ENCODE data around the gene OR6F1. TPM values are rescaled to one million over a fixed set of nuclear protein-coding genes. Genes with fewer than 3 reads are reported as not detected.

OR6F1 gene
- total and polyA plus RNA-seq, 10 of the 15 experiments (the other 5 are each of a cell fraction or from before 2014, with no cell fraction given), result not detected

GRCh38 chr1:247681288-247681897 is 35.1 kb downstream of the OR6F1 start:
- H4K20me1 ChIP-seq (ENCODE audit: control insufficient read depth, insufficient read depth), result no peaks in the 10 kb centered on the region
- ATAC-seq, result peak; percentile 94
- ChIA-PET CTCF (no interaction called here), SMC1A (ENCODE audit: uncharacterized antibody, unreplicated experiment) (no interaction called here), RAD21 (ENCODE audit: unreplicated experiment) (no interaction called here), POLR2A (no interaction called here)
- in situ Hi-C loops (cut with MboI) (no loop called here), intact Hi-C loops (cut with micrococcal nuclease; ENCODE audit: unreplicated experiment) (no loop called here)
- TF ChIP-seq, protein P1, sequence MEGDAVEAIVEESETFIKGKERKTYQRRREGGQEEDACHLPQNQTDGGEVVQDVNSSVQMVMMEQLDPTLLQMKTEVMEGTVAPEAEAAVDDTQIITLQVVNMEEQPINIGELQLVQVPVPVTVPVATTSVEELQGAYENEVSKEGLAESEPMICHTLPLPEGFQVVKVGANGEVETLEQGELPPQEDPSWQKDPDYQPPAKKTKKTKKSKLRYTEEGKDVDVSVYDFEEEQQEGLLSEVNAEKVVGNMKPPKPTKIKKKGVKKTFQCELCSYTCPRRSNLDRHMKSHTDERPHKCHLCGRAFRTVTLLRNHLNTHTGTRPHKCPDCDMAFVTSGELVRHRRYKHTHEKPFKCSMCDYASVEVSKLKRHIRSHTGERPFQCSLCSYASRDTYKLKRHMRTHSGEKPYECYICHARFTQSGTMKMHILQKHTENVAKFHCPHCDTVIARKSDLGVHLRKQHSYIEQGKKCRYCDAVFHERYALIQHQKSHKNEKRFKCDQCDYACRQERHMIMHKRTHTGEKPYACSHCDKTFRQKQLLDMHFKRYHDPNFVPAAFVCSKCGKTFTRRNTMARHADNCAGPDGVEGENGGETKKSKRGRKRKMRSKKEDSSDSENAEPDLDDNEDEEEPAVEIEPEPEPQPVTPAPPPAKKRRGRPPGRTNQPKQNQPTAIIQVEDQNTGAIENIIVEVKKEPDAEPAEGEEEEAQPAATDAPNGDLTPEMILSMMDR (IDR thresholded peaks at IDR 0.05 in 2 of 3, conservative IDR thresholded peaks at IDR 0.05 in 1 of 3; ENCODE audit: control insufficient read depth in 2 of 3, extremely low read depth in 1 of 3, insufficient read depth in 1 of 3, low read depth in 3 of 3, low read length in 3 of 3), result peak; percentile 71 to 89 (median 87)
- no peak for TF ChIP-seq YY1 (IDR thresholded peaks at IDR 0.05; ENCODE audit: low read depth, low read length)
- TF ChIP-seq CHD2 (IDR thresholded peaks at IDR 0.05; ENCODE audit: borderline replicate concordance, low read depth, low read length), result no peak
- TF ChIP-seq RAD21 (IDR thresholded peaks at IDR 0.05; ENCODE audit: insufficient read depth, low read depth, low read length), result peak; percentile 69
- peak; percentile 11; the same call in 1 of the 2 replicates for TF ChIP-seq ZNF384 (IDR thresholded peaks at IDR 0.05; ENCODE audit: borderline replicate concordance, low read depth, low read length)
- TF ChIP-seq SMC3 (IDR thresholded peaks at IDR 0.05; ENCODE audit: borderline replicate concordance, low read length), result peak; percentile 48; the same call in 1 of the 2 replicates
- no peaks in the 10 kb centered on the region for H3K27me3 ChIP-seq (replicated peaks in 1 of 2; ENCODE audit: control insufficient read depth in 2 of 2, insufficient read depth in 2 of 2, low read length in 1 of 2)
- DNase-seq (ENCODE audit: low read depth, low spot score), result no peak
- FAIRE-seq, result peak; percentile 75
- no peaks in the 10 kb centered on the region for H3K36me3 ChIP-seq (ENCODE audit: control insufficient read depth in 2 of 2, insufficient read depth in 2 of 2, low read length in 1 of 2)
- no peaks in the 10 kb centered on the region for H3K9me3 ChIP-seq (replicated peaks; ENCODE audit: control insufficient read depth, insufficient read depth, low read length)
- no peak overlapping the region for H3K9ac ChIP-seq (ENCODE audit: control insufficient read depth, insufficient read depth, low read length)
- 28% methylated on average over 7 of the region's 7 CpGs for WGBS (ENCODE audit: insufficient coverage, insufficient replicate concordance, low lambda C conversion rate, missing lambda C conversion rate)
- no peaks in the 10 kb centered on the region for H3K4me1 ChIP-seq (ENCODE audit: control insufficient read depth, insufficient read depth, low read length)
- no TSS peak for BruUV-seq (replicated peaks)
- no peaks in the 10 kb centered on the region for H3K79me2 ChIP-seq (ENCODE audit: control insufficient read depth, insufficient read depth, low read length)
- no peak overlapping the region for H3K27ac ChIP-seq (ENCODE audit: control insufficient read depth, insufficient read depth)
- no peak overlapping the region for H3K4me2 ChIP-seq (ENCODE audit: control insufficient read depth, insufficient read depth)
- H2AFZ ChIP-seq (ENCODE audit: control insufficient read depth, low read depth, low read length), result no peak overlapping the region
- no peak overlapping the region for H3K4me3 ChIP-seq

Measured in GM12878 (cell line).